Fibroblast of mammary gland (primary cell): ENCODE measurements around the gene RARRES2.

Experiments used
- DNase-seq: peaks from one replicate; pipeline ENCODE4 v3.0.0-alpha.2; 2010; ENCODE audit warnings: low read depth
- H3K4me3 ChIP-seq: 2 replicates; pipeline ENCODE4 v1.5.1; 2011; ENCODE audit warnings: low read depth, mild to moderate bottlenecking, low read length, moderate library complexity; ENCODE audit not compliant: control insufficient read depth
- TF ChIP-seq, protein P1 (sequence below): conservative IDR thresholded peaks from 2 replicates; pipeline ENCODE4 v1.5.1; 2011; ENCODE audit warnings: low read depth, low read length, inconsistent platforms; ENCODE audit not compliant: control insufficient read depth, insufficient read depth

The RARRES2 gene

GRCh38 chr7:150325110-150325611, 16.3 kb downstream of the RARRES2 start:
- no peak overlapping the region for H3K4me3 ChIP-seq
- TF ChIP-seq, protein P1, sequence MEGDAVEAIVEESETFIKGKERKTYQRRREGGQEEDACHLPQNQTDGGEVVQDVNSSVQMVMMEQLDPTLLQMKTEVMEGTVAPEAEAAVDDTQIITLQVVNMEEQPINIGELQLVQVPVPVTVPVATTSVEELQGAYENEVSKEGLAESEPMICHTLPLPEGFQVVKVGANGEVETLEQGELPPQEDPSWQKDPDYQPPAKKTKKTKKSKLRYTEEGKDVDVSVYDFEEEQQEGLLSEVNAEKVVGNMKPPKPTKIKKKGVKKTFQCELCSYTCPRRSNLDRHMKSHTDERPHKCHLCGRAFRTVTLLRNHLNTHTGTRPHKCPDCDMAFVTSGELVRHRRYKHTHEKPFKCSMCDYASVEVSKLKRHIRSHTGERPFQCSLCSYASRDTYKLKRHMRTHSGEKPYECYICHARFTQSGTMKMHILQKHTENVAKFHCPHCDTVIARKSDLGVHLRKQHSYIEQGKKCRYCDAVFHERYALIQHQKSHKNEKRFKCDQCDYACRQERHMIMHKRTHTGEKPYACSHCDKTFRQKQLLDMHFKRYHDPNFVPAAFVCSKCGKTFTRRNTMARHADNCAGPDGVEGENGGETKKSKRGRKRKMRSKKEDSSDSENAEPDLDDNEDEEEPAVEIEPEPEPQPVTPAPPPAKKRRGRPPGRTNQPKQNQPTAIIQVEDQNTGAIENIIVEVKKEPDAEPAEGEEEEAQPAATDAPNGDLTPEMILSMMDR: no peak
- DNase-seq: peak; percentile 26

GRCh38 chr7:150324373-150324961, 17.0 kb downstream of the RARRES2 start:
- DNase-seq: peak; percentile 43
- TF ChIP-seq, protein P1: no peak
- no peak overlapping the region for H3K4me3 ChIP-seq

DNA sequence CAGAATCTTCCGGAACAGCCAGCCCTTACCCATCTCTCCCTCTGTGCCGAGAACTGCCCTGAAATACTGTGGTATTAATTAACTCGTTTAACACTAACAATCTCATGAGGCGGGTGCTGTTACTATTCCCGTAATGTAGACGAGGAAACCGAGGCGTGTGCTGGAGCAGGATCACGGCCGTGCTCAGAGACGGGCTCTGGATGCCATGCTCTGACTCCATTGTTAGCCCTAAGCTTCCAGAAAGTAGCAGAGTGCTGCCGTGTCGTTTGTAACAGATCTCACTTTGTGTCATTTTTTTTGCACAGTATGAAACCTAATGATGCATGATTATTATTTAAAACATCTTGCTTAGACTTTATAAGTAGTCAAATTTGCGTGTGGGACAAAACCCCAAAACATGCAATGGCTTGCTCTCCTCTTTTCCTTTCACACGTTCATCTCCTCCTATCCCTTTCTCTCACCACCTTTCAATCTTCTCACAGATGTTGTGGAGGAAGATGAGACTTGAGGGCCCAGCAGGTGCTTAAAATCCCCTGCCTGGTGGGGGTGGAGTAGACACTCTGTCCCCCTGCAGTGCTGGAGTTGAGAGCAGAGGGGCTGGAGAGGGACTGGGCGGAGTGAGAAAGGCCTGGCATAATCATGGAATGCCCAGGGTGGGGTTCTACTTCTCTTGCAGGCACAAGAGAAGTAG, 17.6 kb downstream of the RARRES2 start:
- no peak overlapping the region for H3K4me3 ChIP-seq
- no peak for DNase-seq
- TF ChIP-seq, protein P1: no peak

DNA sequence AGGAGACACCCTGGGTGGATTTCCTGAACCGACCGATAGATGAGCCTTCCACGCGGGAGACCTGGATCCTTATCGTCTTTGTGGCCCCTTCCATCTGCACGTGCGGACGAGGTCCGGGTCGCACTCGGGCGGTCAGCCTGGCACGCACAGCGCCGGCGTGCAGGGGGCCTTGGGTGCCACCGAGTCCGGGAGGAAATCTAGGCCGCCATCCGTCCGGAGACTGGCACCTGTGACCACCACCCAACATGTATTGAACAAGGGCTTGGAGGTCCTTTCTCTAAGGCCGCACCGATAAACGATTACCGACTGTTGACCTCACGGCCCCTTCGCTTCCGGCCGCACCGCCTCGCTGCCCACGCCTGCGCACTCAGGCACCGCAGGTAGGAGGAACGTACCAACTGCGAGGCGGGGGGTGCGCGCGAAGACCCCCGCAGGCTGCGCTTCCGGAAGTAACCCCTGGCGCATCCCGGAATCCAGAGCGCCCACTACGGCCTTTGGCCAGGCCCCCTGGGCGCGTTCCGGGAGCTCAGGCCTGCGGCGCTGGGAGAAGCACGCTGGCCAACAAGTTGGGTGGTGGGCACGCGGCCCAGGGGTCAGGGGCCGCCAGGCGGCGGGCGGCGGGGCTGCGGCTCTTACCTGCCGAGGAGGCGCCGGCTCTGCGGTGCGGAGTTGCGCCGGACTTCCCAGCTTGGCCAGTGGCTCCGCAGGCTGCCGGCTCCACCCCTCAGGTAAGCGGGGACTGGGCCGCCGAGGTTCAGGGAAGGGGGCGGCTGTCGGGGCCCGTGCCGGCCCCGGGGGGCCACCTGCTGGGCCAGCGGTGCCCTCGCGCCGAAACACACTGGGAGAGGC, 18.4 kb downstream of the RARRES2 start, which contains the start of the genes ACTR3C and LRRC61:
ACTR3C (minus strand) TSS at position 713 of the 849 bp plus-strand sequence. CDS start 28,249 bp downstream, outside the sequence.
LRRC61 (plus strand) TSS at position 523 of the 849 bp plus-strand sequence. CDS start 13,507 bp downstream, outside the sequence.
- DNase-seq: no peak
- TF ChIP-seq, protein P1: no peak

GRCh38 chr7:150322114-150322832, 19.2 kb downstream of the RARRES2 start:
- TF ChIP-seq, protein P1: no peak
- no peak overlapping the region for H3K4me3 ChIP-seq
- no peak for DNase-seq

More for the DNA sequence above, 18.4 kb downstream of the RARRES2 start, which contains the start of the genes ACTR3C and LRRC61:
- peak within 1 kb of the TSS; percentile 27 for H3K4me3 ChIP-seq

DNA sequence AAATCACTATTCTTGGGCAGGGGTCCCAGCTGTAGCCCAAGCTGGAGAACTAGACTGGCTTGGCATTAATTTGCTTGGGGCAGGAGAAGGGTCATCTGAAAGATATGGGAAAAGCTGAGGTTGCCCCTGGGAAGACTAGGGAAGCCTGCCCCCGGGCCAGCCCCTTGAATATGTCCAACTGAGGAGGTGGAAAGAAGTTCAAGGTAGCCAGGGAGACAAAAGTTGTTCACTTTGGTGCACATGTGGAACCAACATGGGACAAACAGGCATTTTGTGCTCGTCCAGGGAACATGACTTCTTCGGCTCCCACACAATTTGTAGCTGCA, 19.7 kb downstream of the RARRES2 start:
- DNase-seq: no peak
- H3K4me3 ChIP-seq: no peak overlapping the region
- TF ChIP-seq, protein P1: no peak
